GM18520 (cell line): ENCODE data around the gene SRD5A1.

Source experiments
- ATAC-seq: cut with Tn5 transposase; IDR thresholded peaks from one replicate; pipeline ENCODE4 v1.9.1; 2021; ENCODE audit not compliant: unreplicated experiment

Gene SRD5A1

DNA sequence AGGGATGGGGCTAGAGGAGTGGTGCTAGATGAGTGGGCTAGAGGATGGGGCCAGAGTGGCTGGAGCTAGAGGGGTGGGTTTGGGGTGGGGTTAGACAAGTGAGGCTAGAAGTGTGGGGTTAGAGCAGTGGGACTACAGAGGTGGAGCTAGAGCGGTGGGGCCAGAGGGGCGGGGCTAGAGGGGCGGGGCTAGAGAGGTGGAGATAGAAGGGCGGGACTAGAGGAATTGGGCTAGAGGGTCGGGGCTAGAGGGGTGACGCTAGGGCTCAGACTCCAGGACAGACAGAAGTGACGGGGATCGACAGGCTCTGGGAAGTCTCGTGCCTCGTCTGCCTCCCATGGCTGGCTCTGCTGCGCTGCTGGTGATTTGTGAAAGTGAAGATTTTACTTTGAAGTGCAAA lies 49.0 kb downstream of the SRD5A1 start:
- no peak for ATAC-seq

DNA sequence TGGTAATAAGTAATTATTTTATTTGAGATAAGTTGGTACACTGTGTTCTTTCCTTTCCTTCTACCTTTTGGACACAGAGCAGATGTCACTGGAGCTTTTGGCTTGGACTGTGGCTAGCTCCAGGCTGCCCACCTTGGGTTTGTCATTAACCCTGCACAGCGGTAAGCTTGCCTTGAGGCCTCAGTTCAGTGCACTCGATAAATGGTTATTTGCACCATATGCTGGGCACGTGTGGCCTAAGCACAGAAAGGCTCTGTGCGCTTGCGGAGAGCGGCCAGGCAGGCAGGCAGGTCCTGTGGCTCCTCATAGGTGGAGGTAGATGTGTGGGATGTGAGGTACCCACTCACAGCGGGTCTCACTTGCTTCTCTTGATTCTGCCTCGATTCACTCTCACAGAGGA lies 50.0 kb downstream of the SRD5A1 start:
- no peak for ATAC-seq

DNA sequence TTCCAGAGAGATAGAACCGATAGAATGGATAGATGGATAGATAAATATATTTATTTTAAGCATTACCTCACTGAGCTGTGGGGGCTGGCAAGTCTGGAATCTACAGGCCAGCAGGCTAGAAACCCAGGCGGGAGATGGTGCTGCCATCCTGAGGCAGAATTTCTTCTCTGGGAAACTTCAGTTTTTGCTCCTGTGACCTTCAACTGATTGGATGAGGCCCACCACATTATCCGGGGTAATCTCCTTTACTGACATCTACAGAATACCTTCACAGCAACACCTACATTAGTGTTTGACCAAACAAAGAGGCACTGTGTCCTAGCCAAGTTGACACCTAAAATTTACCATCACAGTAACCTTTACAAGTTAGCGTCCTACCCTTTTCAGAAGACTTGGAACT lies 50.8 kb downstream of the SRD5A1 start:
- ATAC-seq = no peak

DNA sequence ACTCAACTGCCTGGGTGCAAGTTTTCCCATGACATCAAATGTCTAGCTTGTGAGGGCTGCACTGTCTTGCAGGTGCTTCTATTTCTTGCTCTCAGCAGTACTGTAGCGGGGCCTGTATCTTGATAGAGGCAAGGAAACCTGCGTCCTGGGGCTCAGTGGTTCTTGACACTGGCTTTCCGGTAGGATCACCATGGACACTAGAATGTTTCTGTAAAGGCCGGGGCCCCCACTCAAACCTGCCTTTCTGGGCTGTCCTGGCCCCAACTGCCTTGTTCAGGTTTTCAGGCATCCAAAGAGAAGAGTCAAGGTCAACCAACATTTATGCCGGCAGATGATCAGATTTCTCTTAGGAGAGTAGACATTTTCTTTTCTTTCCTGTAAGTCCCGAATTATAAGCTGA lies 53.3 kb downstream of the SRD5A1 start:
- no peak for ATAC-seq

DNA sequence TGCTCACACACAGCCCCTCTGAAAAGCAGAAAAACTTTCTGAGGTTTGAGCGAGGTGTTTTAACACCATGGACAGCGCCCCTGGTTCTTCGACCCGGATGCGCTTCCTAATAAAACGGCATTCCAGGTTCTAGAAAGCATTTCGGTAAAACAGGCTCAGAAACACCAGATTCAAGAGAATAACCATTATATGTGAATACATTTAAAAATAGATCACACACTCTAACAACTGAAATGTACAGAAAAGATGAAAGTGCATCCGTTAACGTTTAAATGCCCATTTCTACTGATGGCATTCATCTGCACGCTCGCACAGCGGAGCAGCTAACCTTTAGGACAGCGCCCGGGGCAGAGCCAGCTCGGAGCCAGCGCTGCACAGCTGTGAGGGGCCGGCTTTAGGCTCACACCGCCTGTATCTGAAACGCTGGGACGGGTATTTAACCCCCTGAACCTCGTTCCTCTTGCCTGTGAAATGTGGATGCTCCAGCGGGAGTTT lies 53.7 kb downstream of the SRD5A1 start:
- ATAC-seq = no peak

DNA sequence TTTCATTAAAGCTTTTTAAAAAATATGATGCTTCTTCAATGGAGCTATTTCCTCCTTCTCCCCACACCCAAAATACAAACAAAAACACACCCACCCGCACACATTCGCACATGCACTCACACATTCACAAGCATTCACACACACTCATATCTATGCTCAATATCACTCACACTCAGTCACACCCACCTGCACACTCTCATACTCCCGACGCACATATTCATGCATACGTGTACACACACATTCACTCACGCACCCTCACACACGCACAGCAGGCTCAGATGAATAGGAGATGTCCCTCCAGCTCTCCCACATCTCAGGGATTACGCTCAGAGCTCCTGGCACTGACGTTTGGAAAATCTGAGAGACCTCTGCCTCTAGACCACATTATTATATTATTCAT lies 54.3 kb downstream of the SRD5A1 start:
- ATAC-seq = no peak

DNA sequence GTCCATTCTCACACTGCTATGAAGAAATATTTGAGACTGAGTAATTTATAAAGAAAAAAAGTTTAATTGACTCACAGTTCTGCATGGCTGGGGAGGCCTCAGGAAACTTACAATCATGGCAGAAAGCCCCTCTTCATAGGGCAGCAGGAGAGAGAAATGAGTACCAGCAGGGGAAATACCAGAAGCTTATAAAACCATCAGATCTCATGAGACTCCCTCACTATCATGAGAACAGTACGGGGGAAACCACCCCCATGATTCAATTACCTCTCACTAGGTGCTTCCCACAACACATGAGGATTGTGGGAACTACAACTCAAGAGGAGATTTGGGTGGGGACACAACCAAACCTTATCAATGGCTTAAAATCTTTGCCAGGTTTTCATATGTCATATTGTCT lies 59.7 kb downstream of the SRD5A1 start:
- no peak for ATAC-seq

DNA sequence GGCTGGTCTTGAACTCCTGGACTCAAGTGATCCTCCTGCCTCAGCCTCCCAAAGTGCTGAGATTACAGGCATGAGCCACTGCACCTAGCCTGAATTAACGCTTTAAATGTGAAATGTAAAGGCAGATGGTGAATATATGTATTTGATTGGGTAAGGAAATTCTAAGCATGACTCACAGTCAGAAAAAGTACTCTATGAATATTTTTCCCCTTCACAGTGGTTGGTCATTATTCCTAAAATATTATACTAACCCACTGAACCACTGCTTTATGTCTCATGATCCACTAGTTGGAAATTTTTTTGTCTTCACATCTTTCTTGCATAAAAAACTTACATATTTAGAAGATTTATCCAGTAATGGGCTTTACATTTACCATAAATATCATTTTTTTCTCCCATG lies 65.5 kb downstream of the SRD5A1 start:
- no peak for ATAC-seq

DNA sequence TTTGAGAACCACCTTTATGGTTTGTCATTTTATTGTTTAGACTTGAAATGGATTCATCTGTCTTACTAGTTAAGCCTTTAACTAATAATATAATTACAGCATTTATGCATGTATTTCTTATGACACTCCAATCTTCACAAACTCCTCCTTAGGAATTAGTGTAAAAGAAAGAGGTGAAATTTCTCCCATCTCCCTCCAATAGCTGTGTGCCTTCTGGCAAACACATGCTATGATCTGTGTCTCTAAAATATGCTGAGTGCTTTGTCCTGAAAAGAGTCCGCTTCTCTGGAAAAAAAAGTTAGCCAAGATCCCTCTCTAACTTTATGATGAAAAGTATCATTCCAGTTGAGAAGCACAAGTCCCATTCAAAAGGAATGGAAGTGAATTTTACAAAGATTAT lies 66.1 kb downstream of the SRD5A1 start:
- ATAC-seq = no peak

DNA sequence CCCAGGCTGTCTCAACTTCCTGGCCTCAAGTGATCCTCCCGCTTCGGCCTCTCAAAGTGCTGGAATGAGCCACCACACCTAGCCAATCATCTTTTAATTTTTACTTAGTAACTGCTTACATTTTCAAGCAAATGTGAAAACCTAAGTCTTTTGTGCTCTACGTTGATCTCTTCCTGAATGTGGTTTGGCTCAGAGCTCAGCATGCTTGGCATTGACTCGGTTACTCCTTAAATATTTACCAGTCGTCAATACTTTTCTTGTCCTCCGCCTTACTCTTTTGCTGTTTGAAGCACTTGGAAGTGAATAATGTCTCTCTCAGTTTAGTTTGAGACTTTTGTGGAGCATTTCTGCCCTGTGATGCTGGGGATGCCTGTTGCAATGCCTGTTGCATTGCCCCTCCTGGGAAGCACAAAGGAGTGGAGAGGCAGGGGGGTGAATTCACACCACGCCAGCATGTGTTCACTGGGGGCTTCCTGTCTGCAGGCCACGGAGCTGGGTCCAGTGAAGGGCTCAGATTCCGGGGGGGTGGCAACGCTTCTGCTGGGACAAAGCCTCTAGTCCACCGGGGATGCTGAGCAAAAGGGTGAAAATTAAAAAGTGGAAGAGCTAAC lies 66.9 kb downstream of the SRD5A1 start:
- no peak for ATAC-seq

DNA sequence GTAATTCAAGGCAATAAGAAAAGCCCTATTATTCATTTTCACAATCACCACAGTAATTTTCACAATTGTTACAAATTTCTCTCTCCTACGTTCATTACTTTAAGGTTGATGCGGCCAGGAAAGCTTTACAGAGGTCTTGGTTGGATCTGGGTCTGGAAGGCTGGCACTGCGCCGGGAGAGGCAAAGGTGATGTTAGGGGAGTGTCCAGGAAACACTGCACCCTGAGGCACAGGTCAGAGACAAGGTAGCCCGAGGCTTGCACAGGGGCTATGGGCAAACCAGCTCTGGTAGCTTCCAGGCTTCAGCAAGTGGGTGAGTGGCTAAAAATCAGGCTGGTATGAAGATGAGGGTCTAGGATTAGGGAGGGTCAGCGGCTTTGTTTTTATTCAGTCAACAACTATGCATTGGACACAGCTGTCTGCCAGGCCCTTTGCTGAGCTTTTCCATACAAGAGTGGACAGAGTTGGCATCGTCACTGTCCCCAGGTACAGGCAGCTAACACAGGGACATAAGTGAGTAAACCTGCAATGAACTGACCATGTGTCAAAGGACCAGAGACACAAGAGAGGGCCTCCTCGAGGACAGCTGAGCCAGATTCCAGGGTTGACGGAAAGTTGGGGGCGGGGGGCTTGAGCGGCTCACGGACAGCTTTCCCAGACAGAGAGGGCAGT lies 67.6 kb downstream of the SRD5A1 start:
- ATAC-seq = no peak

DNA sequence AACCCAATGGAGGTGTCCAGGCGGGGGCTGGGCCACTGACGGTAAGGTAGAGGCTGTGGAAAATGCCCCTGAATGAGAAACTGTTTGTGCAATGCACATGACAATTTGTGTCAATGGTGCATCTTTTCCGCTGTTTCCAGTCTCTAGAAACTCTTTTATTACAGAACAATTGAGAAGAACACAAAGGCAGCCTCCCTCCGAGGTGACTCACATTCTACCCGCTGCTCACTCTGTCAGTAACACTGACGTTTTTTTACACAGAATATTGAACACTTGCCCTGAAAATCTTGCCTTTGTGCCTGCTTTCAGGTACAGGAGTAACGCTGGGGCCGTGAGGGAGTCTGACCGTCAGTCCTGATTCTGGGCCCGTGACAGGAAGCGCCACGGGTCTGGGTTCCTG lies 68.3 kb downstream of the SRD5A1 start:
- no peak for ATAC-seq

DNA sequence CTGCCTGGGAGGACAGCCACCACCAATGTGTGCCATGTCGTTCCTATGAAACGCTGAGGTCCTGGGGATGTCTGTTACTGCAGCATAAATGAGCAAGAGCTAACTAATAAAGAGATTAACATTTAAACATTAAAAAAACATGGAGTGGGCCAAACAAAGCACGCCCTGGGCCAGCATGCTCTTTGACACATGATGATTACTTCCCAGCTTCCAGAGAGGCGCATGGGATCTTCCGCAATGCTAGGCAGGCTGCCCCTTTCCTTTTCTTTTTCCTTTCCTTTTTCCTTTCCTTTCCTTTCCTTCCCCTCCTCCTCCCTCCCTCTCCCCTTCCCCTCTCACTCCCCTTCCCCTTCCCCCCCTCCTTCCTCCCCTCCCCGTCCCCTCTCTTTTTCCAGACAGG lies 69.4 kb downstream of the SRD5A1 start:
- ATAC-seq = no peak

DNA sequence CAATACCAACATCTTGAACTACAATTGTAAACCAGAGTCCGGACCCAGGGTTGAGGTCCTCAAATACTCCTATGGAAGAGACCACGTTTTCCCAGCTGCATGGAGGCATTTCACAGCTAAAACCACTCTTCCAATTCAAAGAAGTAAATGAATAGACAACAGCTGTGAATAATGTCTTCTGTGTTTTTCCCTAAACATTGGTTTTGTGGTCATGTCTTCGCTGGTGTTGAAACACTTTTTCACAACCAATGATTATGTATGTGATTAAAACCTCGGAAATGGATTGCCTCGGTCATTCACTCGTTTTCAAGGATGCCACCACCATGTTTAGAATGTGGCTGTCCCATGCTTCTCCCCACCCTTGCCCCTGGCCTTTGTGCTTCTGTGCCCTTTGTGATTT lies 70.6 kb downstream of the SRD5A1 start:
- no peak for ATAC-seq

DNA sequence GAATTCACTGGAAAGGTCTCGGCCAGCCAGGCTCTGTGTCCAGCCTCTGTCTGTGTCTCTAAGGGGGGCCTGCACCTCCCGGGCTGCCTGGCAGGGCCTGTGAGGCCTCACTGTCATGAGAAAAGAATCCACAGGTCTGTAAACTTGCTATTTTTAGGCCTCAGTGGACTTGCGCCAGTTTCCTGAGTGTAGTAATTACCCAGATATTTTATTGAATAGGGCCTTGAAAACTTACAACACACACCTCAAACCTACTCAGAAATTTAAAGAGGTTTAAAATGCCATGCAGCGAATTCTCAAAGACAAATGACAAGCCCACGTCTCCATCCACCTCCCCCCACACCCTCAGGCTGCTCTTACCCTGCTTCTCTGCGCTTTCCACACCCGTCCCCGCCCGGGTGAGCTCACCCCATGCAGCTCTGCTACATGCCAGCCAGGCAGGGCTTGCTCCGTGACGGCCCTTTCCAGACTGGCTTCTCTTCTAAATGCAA lies 71.2 kb downstream of the SRD5A1 start:
- ATAC-seq = no peak

DNA sequence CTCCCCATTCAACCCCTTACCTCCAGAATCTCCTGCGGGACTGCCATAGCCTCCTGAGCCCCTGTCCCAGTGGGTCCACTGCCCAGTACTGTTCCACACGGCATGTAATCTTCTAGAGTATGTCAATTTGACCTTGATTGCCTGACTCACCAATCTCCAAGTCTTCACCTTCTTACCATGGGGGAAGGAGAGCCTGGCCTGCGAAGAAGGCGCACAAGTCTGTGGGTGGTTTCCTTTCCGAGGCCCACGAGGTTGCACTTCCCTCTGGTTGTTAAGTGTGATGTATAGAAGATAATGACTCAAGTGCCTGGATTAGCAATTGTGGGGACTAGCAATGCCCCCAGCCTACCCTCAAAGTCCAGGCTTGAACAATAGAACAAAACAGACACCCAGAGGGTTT lies 71.8 kb downstream of the SRD5A1 start:
- peak; percentile 56 for ATAC-seq

DNA sequence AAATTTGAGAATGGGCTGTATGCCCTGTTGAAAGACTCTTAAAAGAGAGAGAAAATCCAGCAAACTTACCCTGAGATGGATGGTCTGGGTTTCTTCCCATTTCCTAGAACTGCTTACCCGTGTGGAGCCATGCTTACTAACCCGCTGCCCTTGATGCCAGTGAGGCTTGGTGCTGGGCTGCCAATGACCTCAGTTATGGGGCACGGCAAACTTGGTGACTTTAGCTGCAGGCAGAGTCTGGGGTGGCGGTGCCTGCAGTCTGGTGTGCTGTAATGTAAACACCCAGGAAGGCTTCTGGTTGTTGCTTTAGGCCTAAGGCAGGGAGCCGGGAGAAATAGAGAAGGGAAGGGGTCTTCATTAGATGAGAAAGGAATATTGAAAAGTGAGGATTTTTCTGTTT lies 72.7 kb downstream of the SRD5A1 start:
- ATAC-seq = no peak

DNA sequence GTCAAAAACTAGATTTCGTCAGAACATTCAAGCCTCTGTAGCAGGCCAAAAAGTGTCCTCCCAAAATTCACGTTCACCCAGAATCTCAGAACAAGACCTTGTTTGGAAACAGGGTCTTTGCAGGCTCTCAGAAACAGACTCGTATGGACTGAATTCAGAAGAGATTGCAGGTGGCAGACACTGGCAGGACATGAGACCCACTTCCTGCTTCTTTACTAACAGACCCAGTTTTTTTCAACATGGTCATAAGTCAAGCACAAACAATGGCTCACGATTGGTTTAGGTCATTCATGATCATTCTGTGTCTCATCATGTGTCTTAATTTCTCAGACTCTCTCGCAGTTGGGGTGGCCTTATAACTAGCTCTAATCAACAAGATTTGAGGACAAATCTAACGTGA lies 74.6 kb downstream of the SRD5A1 start:
- ATAC-seq = no peak

DNA sequence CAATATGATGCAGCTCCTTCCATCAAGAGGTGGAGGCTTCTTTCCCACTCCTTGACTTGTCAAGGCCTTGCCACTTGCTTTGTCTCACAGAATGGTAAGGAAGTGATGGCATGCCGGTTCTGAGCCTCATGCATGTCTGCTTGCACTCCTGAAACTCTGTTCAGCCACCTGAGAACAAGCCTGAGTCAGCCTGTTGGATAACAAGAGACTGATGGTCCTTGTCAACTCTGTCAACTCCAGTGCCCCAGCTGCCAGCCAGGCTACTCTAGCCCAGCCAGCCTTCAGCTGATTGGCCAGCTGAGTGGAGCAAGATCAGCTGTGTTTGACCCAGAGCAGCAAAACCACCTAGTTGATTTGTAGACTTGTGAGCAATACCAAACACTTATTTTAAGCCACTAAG lies 75.6 kb downstream of the SRD5A1 start:
- ATAC-seq = no peak

DNA sequence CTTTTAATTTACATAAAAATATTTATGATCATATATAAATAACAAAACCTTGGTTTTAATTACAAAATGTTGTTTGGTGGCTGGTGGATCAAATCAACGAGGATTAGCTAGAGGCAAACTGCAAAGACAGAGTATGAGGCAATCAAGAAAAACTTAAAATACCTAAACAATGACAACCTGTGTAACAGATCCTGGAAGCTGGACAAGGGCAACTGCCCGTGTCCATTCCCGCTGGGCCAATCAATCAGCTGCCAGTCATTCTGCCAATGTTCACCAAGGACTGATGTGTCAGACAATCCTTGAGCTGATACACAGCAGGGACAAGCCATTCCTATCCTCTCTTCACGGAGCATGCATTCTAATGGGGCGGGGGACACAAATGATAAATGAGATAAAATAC lies 76.8 kb downstream of the SRD5A1 start:
- no peak for ATAC-seq

DNA sequence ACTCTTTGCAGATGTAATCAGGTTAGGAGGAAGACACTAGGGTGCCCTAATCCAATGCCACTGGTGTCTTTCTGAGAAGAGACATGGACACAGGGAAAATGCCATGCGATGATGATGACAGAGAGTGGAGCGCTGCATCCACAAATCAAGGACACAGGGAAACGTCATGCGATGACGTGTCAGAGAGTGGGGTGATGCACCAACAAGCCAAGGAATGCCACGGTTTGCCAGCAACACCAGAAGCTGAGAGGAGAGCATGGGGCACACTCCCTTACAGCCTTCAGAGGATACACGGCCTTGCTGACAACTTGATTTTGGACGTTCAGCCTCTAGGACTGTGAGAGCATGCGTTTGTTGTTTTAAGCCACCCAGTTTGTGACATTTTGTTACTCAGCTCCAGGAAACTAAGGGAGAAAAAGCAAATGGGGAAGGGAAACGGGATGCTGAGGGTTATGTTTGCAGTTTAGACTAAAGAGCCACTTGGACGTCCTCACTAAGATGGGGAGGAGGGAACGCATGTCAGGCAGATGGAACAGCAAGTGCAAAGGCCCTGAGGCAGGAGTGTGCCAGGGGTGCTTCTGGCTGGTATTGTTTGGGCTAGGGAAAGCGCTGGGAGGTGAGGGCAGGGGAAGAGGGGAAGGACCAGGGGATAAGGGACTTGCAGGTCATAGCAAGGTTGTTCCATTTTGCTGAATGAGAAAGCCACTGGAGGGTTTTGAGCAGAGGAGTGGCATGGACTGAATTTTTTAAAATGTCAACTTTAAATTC lies 77.5 kb downstream of the SRD5A1 start:
- ATAC-seq = no peak
